Activated T-cell treated with anti-CD3 and anti-CD28 coated beads, Interleukin-2, amount 50 U/mL, for 24 hours (primary cell): ENCODE results near the gene USP6NL.

Source experiments
- DNase-seq: peaks from one replicate; pipeline ENCODE4 v3.0.0-alpha.2; 2020
- H3K27ac Mint-ChIP-seq: 2 replicates; pipeline ENCODE4 v1.8.0; 2020; ENCODE audit warnings: mild to moderate bottlenecking, mixed read lengths
- H3K27me3 Mint-ChIP-seq: 2 replicates; pipeline ENCODE4 v1.8.0; 2020; ENCODE audit warnings: mixed read lengths
- H3K36me3 Mint-ChIP-seq: 2 replicates; pipeline ENCODE4 v1.8.0; 2020; ENCODE audit warnings: low read depth, mixed read lengths
- H3K4me1 Mint-ChIP-seq: 2 replicates; pipeline ENCODE4 v1.8.0; 2020; ENCODE audit warnings: low read depth, mixed read lengths
- H3K4me3 Mint-ChIP-seq: 2 replicates; pipeline ENCODE4 v1.8.0; 2020; ENCODE audit warnings: mild to moderate bottlenecking, moderate library complexity, mixed read lengths
- H3K9me3 Mint-ChIP-seq: 2 replicates; pipeline ENCODE4 v1.8.0; 2020; ENCODE audit warnings: mixed read lengths

The USP6NL gene

DNA sequence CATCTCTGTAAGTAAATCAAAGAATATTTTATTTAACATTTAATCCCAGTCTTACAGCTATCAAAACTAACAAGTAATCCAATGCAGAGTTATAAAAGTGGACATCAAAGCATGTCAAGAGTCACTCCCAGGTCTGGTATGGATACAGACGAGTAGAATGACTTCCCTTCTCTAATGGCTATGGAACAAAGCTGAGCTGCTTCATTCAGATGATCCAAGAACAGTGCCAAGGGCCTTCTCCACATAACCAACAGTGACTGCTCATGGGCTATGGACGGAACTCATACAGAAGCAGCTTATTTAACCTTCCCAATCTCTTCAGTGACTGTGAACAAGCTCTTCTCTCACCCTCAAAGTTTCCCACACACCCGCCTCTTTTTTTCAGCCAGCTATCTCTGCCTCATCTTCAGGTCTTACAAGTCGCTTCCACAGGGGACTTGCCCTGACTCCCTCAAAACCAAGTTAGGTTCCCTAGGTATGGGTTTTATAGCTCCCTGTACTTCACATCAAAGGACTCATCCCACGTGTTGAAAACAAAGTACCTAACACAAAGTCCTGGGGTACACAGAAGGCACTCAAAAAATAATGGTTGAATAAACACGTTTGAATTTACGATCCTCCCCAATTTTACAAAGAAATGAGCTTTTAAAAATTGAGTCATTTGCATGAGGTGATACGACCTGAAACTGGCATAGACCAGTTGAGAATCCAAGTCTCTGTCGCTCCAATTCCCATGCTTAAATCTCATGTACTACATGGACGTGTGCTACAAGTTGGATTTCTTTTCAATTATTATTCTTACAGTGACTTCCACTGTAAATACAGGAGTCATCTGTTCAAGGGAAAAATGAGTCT lies 3.1 kb downstream of the USP6NL start:
- Mint-ChIP-seq H3K27ac (no peak overlapping the region), H3K4me3 (no peak overlapping the region), H3K4me1 (peaks cover 64% of the 10 kb centered on the region), H3K36me3 (no peaks in the 10 kb centered on the region), H3K9me3 (no peaks in the 10 kb centered on the region), H3K27me3 (peaks cover 13% of the 10 kb centered on the region)
- DNase-seq: no peak

DNA sequence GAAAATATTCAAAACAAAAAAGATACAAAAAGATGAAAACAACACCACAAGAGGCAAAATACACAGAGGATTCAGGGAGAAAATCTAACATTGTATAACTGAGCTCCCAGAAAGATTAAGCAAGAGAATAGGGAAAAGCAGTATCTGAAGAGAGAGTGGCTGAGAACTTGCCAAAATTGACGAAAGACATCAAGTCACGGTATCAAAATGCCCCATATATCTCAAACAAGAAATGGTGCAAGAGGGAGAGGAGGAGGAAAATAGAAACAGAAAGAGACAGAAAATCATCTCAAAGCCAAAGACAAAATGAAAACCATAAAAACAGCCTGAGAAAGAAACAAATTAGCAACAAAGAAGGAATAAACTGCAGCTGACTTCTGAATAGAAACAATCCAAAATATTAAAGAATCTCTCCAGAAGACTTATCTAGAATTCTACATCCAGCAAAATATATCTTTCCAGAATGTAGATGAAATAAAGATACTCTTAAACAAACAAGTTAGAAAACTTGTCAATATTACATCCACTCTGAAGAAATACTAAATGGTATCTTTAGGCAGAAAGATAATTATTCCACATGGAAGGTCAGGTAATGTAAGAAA lies 5.5 kb downstream of the USP6NL start:
- H3K27me3 Mint-ChIP-seq: peaks cover 9% of the 10 kb centered on the region
- no peak overlapping the region for H3K27ac Mint-ChIP-seq
- H3K4me3 Mint-ChIP-seq: no peak overlapping the region
- peaks cover 65% of the 10 kb centered on the region for H3K4me1 Mint-ChIP-seq
- no peak for DNase-seq
- H3K9me3 Mint-ChIP-seq: no peaks in the 10 kb centered on the region
- H3K36me3 Mint-ChIP-seq: no peaks in the 10 kb centered on the region

DNA sequence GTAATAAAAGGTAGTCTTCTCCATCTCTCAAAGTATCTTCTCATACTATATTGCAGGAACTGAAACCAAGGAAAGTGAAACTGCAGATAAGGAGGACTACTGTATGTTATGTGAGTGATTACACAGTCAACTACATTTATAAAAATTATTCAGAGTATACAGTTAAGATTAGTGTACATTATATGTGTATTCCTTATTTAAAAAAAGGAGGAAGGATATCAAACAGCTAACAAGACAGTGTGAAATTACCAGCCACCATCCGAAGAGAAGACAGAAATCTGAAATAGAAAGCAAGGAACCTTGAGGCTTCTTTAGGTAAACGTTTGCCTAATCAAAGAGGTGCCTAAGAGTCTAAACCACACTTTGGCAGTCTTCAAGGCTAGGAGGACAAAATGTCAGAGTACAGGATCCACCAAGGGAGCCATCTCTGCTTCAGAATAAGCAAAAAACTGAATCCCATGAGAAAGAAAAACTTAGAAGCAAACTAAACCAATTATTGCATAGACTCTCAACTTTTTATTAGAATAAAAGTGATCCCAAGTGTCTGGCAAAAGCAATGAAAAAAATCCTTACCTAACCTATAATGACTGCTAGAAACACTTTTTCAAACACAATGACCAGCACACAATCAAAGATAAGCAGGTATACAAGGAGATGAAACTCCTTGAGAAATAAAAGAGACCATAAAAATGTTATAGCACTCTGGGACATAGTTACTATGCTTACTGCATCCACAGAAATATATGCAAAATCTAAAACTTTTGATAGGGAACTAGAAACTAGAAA lies 6.4 kb downstream of the USP6NL start:
- H3K4me1 Mint-ChIP-seq: peaks cover 60% of the 10 kb centered on the region
- no peaks in the 10 kb centered on the region for H3K9me3 Mint-ChIP-seq
- no peak overlapping the region for H3K4me3 Mint-ChIP-seq
- peaks cover 12% of the 10 kb centered on the region for H3K27me3 Mint-ChIP-seq
- no peaks in the 10 kb centered on the region for H3K36me3 Mint-ChIP-seq
- H3K27ac Mint-ChIP-seq: no peak overlapping the region
- no peak for DNase-seq

DNA sequence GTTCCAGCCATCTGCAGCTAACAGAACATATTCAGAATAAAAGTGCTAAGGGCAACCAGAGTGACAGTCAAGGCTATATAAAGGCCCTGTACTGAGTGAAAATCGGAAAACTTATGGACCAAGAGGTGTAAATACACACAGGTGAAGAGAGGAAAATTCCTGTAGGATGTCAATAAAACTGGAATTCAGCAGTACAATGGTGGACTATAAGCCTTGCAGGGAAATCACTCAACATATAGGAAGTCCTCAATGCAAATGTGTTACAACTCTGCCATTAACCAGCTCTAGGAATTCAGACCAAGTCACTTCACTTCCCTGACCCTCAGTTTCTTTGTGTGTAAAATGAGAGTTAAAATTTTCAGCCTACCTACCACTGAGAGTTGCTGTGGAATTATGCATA lies 7.7 kb downstream of the USP6NL start:
- H3K27me3 Mint-ChIP-seq: peaks cover 9% of the 10 kb centered on the region
- H3K9me3 Mint-ChIP-seq: no peaks in the 10 kb centered on the region
- no peak overlapping the region for H3K4me3 Mint-ChIP-seq
- H3K27ac Mint-ChIP-seq: no peak overlapping the region
- no peaks in the 10 kb centered on the region for H3K36me3 Mint-ChIP-seq
- peaks cover 56% of the 10 kb centered on the region for H3K4me1 Mint-ChIP-seq
- DNase-seq: no peak

DNA sequence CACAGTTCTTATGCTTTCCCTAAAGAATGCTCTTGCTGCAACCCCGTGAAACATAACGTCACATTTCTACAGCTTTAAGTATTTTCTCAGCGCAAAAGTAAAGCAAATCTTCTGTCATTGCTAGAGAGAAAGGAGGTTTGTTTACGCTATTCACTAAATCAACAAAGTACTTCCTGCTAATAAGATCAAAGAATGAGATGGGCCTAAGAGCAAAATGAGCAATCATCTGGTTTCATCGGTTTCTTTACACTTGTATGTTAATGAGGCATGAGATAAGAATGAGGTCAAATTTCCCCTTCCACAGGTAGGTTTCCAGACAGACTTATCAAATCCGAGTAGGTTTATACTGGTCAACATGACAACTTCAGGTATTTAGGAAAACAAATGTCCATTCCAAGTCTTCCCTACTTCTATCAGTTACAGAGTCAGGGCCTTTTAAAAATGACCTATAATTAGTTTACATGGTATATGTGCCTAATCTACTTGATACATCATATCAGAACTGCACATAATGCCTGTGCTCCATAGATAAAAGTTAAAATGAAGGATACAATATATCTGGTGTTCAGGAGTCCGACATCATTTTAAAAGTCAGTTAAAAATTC lies 8.4 kb downstream of the USP6NL start:
- Mint-ChIP-seq H3K27me3 (peaks cover 5% of the 10 kb centered on the region), H3K27ac (no peak overlapping the region), H3K36me3 (no peaks in the 10 kb centered on the region), H3K4me1 (peaks cover 49% of the 10 kb centered on the region), H3K9me3 (no peaks in the 10 kb centered on the region), H3K4me3 (no peak overlapping the region)
- DNase-seq: no peak

DNA sequence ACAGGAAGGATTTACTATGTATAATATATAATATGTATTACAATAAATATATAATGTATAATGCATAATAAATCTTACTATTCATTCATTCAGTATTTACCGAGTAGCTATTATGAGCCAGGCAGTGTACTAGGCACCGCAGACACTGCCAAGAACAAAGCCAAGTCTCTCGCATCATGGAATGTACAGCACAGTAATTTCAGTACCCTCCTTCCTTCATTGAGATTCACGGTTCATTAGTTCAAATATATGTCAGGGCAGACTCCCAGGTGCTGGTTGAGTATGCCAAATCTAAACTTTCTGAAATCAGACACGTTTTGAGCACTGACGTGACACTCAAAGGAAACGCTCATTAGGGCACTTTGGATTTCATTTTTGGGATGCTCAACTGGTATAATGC lies 9.1 kb downstream of the USP6NL start:
- Mint-ChIP-seq H3K27me3 (peaks cover 5% of the 10 kb centered on the region), H3K27ac (no peak overlapping the region), H3K36me3 (no peaks in the 10 kb centered on the region), H3K4me1 (peaks cover 45% of the 10 kb centered on the region), H3K4me3 (no peak overlapping the region), H3K9me3 (no peaks in the 10 kb centered on the region)
- no peak for DNase-seq

DNA sequence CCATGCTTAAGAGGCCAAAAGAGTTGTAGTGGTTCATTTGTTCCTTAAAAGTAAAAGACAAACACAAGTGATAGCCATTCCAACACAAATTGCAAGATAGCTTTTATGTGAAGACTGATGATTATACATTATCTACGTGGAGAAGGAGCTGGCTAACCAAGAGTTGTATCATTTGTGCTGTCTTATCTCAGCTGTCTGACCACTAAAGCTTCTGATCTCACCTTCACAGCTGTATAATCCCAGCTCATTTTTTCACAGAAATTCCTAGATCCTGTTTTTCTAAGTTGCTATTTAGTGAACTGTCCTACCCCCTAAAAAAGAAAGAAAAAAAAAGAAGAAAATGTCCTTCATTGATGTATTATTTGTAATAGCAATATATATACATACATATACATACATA lies 9.8 kb downstream of the USP6NL start:
- Mint-ChIP-seq H3K4me1 (peaks cover 44% of the 10 kb centered on the region), H3K27me3 (peaks cover 5% of the 10 kb centered on the region), H3K9me3 (no peaks in the 10 kb centered on the region), H3K36me3 (no peaks in the 10 kb centered on the region), H3K4me3 (no peak overlapping the region), H3K27ac (no peak overlapping the region)
- no peak for DNase-seq

DNA sequence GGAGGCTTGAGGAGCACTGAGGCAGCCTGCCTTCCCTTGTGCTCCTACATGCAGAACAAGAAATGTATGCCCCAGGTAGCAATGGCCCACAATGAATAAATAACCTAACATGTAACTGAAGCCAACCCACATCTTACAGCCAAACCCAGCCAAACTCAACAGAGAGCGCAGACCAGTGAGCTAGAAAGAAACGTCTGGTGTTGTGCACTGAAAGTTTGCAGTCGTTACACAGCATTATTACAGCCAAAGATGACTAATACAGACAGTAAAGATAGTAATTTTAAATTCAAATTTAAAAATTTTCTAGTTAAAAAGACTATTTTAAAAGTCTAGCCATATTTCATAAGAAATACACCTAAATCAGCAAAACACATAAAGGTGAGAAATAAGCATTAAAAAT lies 11.2 kb downstream of the USP6NL start:
- H3K27me3 Mint-ChIP-seq: peaks cover 5% of the 10 kb centered on the region
- H3K27ac Mint-ChIP-seq: no peak overlapping the region
- peaks cover 37% of the 10 kb centered on the region for H3K4me1 Mint-ChIP-seq
- no peak for DNase-seq
- no peaks in the 10 kb centered on the region for H3K36me3 Mint-ChIP-seq
- H3K9me3 Mint-ChIP-seq: no peaks in the 10 kb centered on the region
- H3K4me3 Mint-ChIP-seq: no peak overlapping the region

DNA sequence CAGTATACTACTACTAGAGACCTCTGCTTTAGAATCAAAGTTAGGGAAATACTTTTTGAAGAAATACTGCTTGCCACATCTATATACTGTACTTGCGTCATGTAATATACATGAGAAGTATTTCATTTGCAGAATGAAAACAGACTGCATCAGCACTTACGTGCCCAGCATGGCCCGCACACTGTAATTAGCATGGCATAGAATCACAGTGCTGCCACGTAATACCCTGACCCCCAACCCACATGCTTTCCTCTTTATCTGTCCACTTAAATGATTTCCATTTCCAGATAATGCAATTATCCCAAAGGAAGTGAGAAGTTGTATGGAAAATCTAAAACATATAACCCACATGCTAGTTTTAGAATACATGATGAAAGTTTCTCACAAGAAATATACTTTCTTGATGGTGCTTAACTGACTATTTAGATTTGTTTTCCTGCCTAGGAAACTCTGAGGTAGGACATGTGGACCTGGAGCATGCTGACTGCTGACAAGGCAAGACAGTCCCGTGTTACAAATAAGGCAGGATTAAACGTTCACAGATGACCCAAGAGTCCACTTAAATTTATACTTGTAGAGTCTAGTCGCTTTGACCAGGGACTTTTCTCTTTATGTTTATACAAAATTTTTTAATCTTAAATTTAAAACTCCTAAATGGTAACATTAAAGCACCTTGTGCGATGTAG lies 12.6 kb downstream of the USP6NL start:
- DNase-seq: no peak
- no peak overlapping the region for H3K27ac Mint-ChIP-seq
- no peaks in the 10 kb centered on the region for H3K9me3 Mint-ChIP-seq
- H3K36me3 Mint-ChIP-seq: no peaks in the 10 kb centered on the region
- no peak overlapping the region for H3K4me3 Mint-ChIP-seq
- H3K4me1 Mint-ChIP-seq: peaks cover 25% of the 10 kb centered on the region
- H3K27me3 Mint-ChIP-seq: peaks cover 5% of the 10 kb centered on the region

DNA sequence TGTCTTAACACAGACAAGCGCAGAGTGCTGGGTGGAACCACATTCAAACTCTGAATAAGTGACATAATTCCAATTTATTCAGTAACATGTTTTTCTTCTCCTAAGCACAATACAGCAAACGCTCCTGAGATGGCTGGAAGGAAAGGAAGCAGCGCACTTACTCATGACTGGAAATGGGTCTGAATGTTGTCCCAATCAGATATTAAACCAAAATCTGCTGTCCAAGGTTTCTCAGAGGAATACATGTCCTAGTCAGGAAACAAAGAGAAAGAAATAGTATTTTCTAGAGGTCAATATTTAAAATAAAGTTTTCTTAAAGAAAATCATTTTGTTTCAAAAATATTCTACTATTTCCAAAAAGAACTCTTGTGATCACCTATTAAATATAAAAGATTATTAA lies 14.0 kb downstream of the USP6NL start:
- Mint-ChIP-seq H3K36me3 (no peaks in the 10 kb centered on the region), H3K4me3 (no peak overlapping the region), H3K4me1 (peaks cover 11% of the 10 kb centered on the region), H3K27ac (no peak overlapping the region), H3K27me3 (peaks cover 5% of the 10 kb centered on the region), H3K9me3 (no peaks in the 10 kb centered on the region)
- no peak for DNase-seq

DNA sequence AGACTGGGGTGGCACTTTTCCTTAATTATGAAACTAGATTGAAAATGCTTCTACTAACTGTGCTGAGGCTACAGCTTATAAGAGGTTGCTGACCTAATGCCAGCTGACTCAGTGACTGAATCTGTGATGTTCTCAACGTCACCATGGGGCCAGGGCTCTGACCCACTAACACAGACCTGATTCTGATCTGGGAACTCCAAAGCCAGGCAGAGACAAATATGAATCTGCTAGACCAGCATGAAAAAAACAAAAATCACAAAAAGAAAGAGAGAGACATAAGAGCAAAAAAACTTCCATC lies 16.1 kb downstream of the USP6NL start:
- no peaks in the 10 kb centered on the region for H3K9me3 Mint-ChIP-seq
- peaks cover 5% of the 10 kb centered on the region for H3K27me3 Mint-ChIP-seq
- DNase-seq: no peak
- peaks cover 9% of the 10 kb centered on the region for H3K4me1 Mint-ChIP-seq
- H3K27ac Mint-ChIP-seq: no peak overlapping the region
- no peak overlapping the region for H3K4me3 Mint-ChIP-seq
- no peaks in the 10 kb centered on the region for H3K36me3 Mint-ChIP-seq

DNA sequence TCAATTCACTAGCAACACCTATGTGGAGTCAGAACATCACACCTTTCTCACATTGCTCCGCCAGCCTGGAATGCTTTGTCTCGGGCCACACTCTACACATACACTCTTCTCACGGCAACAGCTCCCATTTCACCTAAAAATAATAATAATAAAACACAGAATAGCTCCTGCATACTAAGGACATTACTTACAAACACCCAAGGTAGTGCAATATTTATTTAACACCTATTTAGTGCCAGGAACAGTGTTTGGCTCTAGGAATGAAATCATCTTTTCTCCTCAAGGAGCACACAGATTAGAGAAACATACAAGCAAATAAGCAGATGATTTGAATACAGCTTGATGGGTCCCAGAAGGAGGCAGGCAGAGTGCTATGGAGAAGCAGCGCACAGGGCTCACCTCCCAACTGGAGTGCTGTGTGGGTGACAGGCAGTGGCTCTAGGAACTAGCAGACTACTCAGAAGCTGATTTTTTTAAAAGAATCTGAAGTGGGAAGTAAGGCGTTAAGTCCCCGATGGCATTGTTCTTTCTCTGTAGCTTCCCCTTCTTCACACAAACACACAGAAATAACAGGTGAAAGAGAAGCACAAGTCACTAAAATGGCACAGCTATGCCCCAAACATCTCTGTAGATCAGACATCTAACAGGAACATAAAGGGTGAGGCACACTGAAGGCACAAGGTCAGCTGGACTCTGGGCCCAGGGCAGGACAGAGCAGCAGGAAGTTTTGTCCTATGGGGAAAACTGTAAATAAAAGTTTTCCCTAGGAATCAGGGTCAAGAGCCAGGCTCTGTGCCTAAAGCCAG lies 16.7 kb downstream of the USP6NL start:
- Mint-ChIP-seq H3K4me1 (peaks cover 4% of the 10 kb centered on the region), H3K36me3 (no peaks in the 10 kb centered on the region), H3K27me3 (no peaks in the 10 kb centered on the region), H3K9me3 (no peaks in the 10 kb centered on the region), H3K27ac (no peak overlapping the region), H3K4me3 (no peak overlapping the region)
- no peak for DNase-seq

DNA sequence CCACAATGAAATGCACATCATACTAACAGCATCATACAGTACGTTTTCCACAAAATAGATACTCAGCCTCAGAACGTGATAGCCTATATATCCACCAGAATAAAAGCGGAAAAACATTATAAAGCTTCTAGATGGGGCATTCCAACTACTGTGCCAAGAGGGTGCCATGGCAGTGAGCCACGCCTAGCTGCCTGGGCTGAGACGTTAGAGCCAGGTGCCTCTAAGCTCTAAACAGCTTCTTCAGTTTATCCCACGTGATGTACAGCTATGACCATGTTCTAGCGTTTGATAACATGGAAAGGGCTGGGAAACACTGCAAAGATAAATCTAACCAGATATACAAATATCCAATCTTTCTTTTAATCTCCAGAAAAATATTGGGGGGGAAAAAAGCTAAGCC lies 17.8 kb downstream of the USP6NL start:
- Mint-ChIP-seq H3K27ac (no peak overlapping the region), H3K4me3 (no peak overlapping the region), H3K4me1 (peaks cover 2% of the 10 kb centered on the region), H3K9me3 (no peaks in the 10 kb centered on the region), H3K36me3 (no peaks in the 10 kb centered on the region), H3K27me3 (no peaks in the 10 kb centered on the region)
- DNase-seq: no peak

DNA sequence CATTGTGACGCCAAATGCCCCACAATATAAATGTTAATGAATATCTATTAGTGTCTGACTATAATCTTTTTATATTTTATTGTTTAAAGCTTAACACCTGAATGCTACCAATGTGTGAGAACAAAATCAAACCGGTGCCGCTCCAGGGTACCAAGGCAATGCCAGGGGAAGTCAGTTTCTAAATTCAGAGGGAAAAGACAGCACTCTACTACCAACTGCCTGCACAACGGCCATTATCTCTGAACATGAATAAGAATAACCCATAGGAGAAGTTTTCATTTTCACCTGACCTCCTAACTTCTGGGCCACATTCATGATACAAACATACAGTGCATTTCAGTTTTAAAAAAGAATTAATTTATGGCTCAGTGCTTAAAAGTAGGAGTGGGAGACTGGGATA lies 21.7 kb downstream of the USP6NL start:
- Mint-ChIP-seq H3K27ac (no peak overlapping the region), H3K36me3 (no peaks in the 10 kb centered on the region), H3K4me3 (no peak overlapping the region), H3K27me3 (no peaks in the 10 kb centered on the region), H3K4me1 (peaks cover 10% of the 10 kb centered on the region), H3K9me3 (no peaks in the 10 kb centered on the region)
- no peak for DNase-seq
